ENCODE results near the gene HIVEP3.

DNA sequence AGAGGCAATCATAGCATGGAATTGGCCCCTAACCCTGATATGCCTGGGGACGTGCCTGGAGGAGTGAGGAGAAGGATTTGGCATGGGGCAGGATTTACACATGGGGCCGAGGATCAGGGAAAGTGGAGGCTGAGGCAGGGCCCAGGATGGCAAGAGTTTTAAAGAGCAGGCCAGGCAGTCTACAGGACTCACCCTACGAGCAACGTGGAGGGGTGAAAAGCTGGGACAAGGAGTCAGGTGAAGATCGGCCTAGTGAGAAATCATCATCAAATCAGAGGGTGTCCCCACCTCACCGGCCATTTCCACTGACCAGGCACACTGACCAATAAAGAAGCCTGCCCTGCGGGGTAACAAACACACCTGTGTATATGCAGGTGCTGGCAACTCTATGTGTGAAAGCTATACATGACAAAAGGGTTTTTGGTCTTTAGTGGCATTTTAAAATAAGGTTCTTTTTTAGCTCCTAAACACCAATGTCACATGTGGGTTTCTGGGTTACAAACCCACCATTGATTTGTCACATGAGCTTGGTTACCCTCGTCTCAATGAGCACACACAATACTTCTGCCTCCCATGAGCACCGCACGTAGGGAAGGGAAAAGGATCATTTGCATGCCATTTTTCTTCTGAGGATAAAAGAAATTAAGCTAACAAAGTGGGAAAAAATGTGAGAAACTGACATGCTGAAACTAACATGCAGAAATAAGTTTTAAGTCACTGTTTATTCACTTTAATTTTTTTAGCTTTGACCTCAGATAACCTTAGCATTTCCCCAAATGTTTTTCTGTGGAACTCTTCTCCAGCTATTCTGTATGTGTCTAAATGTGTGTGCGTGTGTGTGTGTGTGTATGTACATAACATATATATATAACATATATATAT lies 266.1 kb downstream of the HIVEP3 start:
- TF ChIP-seq CTCF (optimal IDR thresholded peaks at IDR 0.05 in 1 of 3, IDR thresholded peaks at IDR 0.05 in 1 of 3, conservative IDR thresholded peaks at IDR 0.05 in 1 of 3; ENCODE audit: extremely low read depth in 1 of 3, insufficient read depth in 2 of 3, low read length in 3 of 3) (no peak), EZH2 (IDR thresholded peaks at IDR 0.05; ENCODE audit: low read length) (no peak)

Measured in keratinocyte (primary cell).